ENCODE results near the gene MRPS34.

DNA sequence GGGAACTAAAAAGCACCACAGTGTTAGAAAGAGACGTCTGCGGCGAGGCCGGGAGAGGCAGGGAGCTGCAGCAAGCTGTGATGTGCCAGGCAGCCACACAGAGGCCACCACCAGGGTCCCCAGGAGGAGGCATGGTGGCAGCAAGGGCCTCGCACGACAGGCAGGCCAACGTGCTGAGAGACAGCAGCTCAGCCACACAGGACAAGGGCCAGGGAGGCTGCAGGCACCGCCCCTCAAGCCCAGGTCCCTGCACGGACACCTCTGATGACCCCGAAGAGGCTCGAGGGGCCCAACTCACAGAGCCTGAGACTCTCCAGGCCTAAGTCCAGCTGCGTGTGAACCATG lies 48.0 kb upstream of the MRPS34 start:
- TF ChIP-seq POLR2A (IDR thresholded peaks at IDR 0.05; ENCODE audit: low read depth) (no peak), EP300 (IDR thresholded peaks at IDR 0.05) (no peak)
- TF ChIP-seq, protein P1, sequence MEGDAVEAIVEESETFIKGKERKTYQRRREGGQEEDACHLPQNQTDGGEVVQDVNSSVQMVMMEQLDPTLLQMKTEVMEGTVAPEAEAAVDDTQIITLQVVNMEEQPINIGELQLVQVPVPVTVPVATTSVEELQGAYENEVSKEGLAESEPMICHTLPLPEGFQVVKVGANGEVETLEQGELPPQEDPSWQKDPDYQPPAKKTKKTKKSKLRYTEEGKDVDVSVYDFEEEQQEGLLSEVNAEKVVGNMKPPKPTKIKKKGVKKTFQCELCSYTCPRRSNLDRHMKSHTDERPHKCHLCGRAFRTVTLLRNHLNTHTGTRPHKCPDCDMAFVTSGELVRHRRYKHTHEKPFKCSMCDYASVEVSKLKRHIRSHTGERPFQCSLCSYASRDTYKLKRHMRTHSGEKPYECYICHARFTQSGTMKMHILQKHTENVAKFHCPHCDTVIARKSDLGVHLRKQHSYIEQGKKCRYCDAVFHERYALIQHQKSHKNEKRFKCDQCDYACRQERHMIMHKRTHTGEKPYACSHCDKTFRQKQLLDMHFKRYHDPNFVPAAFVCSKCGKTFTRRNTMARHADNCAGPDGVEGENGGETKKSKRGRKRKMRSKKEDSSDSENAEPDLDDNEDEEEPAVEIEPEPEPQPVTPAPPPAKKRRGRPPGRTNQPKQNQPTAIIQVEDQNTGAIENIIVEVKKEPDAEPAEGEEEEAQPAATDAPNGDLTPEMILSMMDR (IDR thresholded peaks at IDR 0.05) = no peak
